GM20431 (cell line): ENCODE data around the gene GLIS2.

Experiments used
- in situ Hi-C: fragments of 300-500 bp; cut with MseI, MboI; formaldehyde crosslinking; loops from one replicate; pipeline ENCODE4 v1.15.0; 2020; ENCODE audit warnings: low sequenced_read_pairs; ENCODE audit not compliant: unreplicated experiment

The GLIS2 gene

GRCh38 chr16:4364196-4365013 is 48.5 kb downstream of the GLIS2 start:
- in situ Hi-C loops = no loop called here

- in situ Hi-C loops = no loop called here
Observed at GRCh38 chr16:4365014-4365406, 49.1 kb downstream of the GLIS2 start.

DNA sequence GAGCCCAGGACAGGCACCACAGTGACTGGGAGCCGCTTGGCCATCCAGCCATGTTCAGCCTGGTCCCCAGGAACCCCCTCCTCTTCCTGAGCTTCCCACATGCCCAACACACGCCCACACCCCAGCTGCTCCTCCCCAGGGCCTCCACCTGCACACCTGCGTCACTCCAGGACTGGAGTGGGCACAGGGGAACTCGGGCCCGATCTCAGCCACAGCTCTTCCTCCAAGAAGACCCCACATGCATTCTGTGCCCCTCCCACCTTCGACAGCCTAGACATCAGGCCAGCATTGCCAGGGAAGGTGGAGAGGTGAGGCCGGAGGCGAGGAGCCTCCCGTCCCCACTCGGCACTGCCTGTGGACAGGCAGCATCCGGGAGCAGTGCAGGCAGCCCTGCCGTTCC is 49.7 kb downstream of the GLIS2 start:
- in situ Hi-C loops = no loop called here

DNA sequence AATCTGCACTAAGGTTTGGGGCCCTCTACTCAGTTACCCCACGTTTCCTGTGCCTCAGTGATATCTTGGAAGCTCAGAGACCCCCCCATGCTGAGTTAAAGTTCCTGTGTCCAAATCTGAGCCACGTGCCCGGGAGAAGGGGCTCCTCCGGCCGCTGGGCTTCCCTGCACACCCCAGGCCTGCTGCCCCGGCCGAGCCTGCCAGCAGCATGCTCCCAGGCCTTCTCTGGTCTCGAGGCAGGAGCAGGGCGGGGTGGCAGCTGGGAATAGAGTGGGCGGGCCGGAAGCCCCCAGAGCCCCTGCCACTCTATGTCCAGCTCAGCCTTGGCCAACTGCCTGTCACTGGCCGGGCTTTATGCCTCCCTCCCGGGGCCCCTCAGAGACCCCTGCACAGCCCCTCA is 50.1 kb downstream of the GLIS2 start:
- in situ Hi-C loops = no loop called here

DNA sequence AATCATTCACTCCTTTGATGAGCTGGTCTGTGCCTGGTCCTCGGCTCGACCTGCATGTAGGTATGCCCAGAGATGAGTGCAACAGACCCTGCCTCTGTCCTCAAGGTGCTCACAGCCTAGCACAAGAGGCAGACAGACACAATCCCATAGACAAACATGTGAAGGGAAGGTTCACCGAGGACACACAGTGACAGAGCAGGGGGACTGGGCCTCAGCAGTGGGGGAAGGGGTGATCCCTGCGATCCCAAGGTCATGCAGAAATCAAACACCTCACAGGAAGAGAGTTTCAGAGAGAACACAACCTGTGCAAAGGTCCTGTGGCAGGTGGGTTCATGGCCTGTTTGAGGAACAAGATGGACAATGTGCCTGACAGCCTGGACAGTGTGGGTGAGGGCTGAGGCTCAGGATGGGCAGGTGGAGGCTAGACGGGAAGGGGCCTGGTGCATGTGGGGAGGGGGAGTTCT is 51.6 kb downstream of the GLIS2 start:
- in situ Hi-C loops = no loop called here

GRCh38 chr16:4369007-4369733 is 53.3 kb downstream of the GLIS2 start:
- in situ Hi-C loops = no loop called here

GRCh38 chr16:4370151-4370550 is 54.3 kb downstream of the GLIS2 start:
- in situ Hi-C loops = no loop called here

GRCh38 chr16:4370570-4371356 is 54.9 kb downstream of the GLIS2 start:
- in situ Hi-C loops = no loop called here

DNA sequence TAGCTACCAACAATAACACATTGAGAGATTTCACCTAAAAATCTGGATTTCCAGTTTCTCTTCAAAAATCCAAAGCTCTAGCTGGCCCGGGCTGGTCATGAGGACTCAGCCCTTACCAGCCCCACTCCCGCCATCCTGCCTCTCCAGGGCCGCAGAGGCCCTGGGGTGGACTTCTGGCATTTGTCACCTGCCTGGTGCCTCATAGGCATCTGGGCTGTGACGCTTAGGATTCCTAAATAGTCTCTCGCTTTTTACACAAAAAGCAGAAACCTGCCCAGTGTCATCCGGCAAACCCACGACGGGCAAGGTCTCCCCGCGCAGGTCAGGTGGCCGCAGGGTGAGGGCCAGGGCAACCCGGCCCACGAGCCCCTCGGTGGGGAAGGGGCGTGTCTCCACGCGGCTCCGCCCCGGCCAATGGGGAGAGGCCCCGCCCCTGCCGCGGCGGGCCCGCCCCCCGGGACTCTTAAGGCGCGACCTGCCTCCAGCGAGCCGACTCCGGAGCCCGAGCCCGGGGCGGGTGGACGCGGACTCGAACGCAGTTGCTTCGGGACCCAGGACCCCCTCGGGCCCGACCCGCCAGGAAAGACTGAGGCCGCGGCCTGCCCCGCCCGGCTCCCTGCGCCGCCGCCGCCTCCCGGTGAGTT is 55.6 kb downstream of the GLIS2 start, which contains the start of gene VASN:
Gene VASN, plus strand, starts transcription at position 492 of the 644 bp plus-strand sequence. CDS start 9,030 bp downstream, outside the sequence.
- in situ Hi-C loops = no loop called here

GRCh38 chr16:4372001-4372577 is 56.2 kb downstream of the GLIS2 start:
- in situ Hi-C loops = no loop called here

DNA sequence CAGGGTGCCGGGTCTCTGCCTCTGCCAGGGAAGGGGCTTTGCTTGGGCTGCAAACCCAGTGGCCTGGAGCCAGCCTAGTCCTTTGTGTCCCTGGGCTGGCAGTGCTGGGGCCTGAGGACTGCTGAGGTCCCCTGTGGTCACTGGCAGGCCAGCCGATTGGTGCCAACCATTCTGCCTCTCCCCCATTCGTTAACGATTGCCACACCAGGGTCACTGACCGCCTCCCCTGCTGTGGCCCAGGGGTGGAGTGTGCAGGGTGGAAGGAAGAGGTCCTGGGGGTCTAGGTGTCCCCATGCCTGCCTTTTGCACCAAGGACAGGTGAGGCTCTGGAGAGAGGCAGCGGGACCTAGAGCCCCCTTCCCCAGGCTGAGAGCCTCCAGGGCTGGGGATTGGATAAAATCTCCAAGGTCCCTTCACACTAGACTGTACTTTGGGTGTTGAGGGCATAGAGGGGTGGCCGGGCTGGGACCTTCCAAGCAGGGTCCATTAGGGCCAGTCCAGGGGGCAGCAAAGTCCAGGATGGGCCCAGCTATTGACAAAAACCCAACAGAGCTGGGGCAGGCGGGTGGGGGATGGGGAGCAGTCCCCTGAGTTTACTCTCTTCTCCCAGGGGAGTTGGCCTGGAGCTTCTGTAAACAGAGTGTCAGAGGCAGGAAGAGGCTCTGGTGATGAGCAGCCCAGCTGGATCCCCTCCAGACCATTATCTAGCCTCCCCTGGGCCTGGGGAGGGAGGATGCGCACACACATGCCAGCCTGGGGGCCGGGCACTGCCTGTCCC is 56.9 kb downstream of the GLIS2 start:
- in situ Hi-C loops = no loop called here

- in situ Hi-C loops = no loop called here
Observed at GRCh38 chr16:4373356-4373908, 57.6 kb downstream of the GLIS2 start.

DNA sequence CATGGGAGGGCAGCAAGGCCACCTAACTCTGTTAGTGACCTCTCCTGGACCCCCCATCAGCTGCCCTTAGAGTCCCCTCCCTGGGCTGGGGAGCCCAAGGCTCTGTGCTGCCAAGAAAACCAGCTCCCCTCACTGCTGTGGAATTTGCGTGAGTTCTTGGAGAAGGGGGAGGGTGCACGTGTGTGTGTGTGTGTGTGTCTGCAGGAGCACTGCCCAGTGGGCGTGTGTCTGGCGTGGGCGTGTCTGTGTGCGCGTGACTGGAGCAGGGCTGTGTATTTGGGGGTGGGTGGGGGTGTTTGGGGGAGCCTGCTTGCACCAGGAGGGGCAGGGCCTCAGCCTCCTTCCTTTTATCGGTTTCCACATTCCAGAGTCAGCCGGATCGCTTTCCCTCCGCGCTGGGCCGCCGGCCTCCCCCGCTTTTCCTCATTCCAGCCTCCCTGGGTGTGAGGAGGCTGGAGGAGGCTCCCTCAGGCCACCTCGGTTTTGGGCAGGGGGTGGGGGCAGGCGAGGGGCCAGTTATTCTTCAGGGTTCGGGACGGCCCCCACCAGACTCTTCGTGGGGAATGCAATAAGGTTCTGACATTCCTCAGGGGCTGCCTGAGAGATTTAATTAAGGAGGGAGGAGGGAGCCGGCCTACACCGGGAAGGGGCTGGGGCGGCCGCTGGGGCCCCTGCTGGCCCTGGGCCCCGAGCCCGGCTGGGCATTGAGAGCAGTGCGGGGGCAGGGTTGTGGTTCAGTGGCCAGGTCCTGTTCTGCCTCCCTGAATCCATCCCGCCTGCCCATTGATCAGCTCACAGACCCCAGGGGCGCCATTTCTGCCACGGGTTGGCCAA is 58.3 kb downstream of the GLIS2 start:
- in situ Hi-C loops = no loop called here

- in situ Hi-C loops = no loop called here
Observed at GRCh38 chr16:4375717-4376116, 59.9 kb downstream of the GLIS2 start.

DNA sequence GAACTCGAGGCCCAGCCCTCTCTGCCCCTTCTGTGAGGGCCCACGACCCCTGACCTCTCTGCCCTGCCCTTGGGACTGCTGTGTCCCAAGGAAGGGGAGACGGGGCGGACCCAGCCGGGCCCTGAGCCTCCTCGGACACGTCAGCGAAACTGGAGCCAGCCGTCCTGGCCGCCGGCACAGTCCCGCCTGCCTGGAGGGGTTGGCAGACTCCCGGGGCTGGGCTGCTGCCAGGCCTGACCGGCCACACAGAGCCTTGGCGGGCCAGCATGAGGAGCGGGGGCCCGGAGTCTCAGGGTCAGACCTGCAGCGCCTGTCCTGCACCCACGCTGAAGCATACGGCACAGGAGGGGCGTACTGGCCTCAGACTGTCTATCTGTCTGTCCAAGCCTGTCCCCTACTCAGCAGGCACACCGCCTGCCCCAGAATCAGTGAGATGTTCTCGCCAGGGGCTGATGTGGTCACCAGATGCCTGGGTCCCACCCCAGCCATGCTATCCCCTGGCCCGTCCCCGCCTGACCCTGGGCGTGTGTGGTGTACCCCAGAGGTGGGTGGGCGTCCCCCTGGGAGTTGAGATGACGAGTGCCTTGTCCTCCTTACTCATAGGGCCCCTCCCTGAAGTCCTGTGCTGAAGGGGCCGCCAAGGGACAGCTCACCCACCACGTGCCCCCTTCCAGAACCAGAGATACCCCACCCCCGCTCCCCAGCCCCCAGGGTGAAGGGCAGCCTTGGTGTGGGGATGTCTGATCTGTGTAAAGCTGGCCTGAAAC is 60.4 kb downstream of the GLIS2 start:
- in situ Hi-C loops = no loop called here

DNA sequence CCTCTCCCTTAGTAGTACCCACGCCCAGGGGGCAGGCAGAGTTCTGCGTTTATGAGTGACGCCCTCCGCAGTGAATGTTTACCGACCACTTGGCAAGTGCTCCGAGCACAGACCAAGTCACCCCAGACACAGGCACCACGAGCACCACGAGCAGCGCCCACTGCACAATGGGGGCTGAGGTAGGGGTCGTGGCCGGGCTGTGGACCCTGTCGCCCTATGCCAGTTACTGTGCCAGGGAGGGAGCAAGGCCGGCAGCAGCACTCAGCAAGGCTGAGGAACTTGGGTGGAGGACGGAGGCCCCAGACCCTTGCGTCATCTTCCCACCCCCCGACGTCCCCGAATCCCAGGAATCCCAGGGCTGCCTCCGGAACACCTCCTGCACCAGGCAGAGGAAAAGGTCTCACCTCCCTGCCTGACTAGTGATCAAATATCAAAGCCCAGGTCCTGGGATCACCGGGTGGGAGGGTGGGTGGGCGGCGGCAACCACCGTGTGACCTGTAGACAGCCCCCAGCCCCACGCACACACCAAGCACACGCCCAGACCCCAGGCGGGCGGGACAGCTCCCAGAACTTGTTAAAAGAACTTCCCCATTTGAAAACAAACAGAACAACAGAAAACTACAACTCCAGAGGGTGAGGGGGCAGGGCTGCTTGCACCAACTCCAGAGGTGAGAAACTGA is 61.2 kb downstream of the GLIS2 start:
- in situ Hi-C loops = no loop called here
